K562 (cell line): ENCODE results near the gene NAA10. TPM values are rescaled to one million over a fixed set of nuclear protein-coding genes. Genes with fewer than 3 reads are reported as not detected.

Experiments
- ADNP ChIP-seq: fragments of 200-800 bp; sonication (Bioruptor generic); IDR thresholded peaks from 2 replicates; pipeline ENCODE4 v1.6.1; 2016; ENCODE audit warnings: missing genetic modification characterization, missing compliant biosample characterization
- CTBP1 ChIP-seq: fragments of 450-650 bp; IDR thresholded peaks from 2 replicates; pipeline ENCODE4 v1.6.1; 2016; ENCODE audit warnings: borderline replicate concordance
- DEAF1 ChIP-seq: fragments of 450-650 bp; formaldehyde crosslinking; IDR thresholded peaks from 2 replicates; pipeline ENCODE4 v1.4.0; 2020; ENCODE audit warnings: mild to moderate bottlenecking, moderate library complexity
- ESRRB ChIP-seq: fragments of 250-450 bp; sonication (Bioruptor Pico); IDR thresholded peaks from 2 replicates; pipeline ENCODE4 v1.5.0; 2020; ENCODE audit warnings: mild to moderate bottlenecking, moderate library complexity, borderline replicate concordance
- HBP1 ChIP-seq: fragments of 450-650 bp; formaldehyde crosslinking; IDR thresholded peaks from 2 replicates; pipeline ENCODE4 v1.4.0; 2022; ENCODE audit warnings: missing genetic modification characterization
- MLLT1 ChIP-seq, 2 experiments: fragments of 450-650 bp; IDR thresholded peaks; 2 replicates each; pipeline ENCODE4 v1.6.1; 2016
- MLX ChIP-seq, 2 experiments: fragments of 450-650 bp in 1 of 2; sonication (generic) in 1 of 2; formaldehyde crosslinking; conservative IDR thresholded peaks; 2 replicates each; pipeline versions ENCODE4 v1.4.0 to v1.8.1; 2020 to 2022; ENCODE audit warnings: mild to moderate bottlenecking in 1 of 2, missing genetic modification reagents in 1 of 2
- TAL1 ChIP-seq: fragments of 450-650 bp; IDR thresholded peaks from 2 replicates; pipeline ENCODE4 v1.6.1; 2016; ENCODE audit warnings: mild to moderate bottlenecking
- TFAP4 ChIP-seq: sonication (generic); formaldehyde crosslinking; IDR thresholded peaks from 2 replicates; pipeline ENCODE4 v1.8.0; 2022; ENCODE audit warnings: missing genetic modification reagents, mild to moderate bottlenecking, moderate library complexity, borderline replicate concordance
- THRA ChIP-seq: fragments of 450-650 bp; IDR thresholded peaks from 2 replicates; pipeline ENCODE4 v1.6.1; 2017; ENCODE audit warnings: mild to moderate bottlenecking, moderate library complexity
- ZC3H8 ChIP-seq: fragments of 450-650 bp; IDR thresholded peaks from 2 replicates; pipeline ENCODE4 v1.6.1; 2017
- ZFP36 ChIP-seq: fragments of 150-350 bp; IDR thresholded peaks from 2 replicates; pipeline ENCODE4 v1.6.1; 2018; ENCODE audit warnings: low read length, low read depth; ENCODE audit not compliant: partially characterized antibody
- ZNF184 ChIP-seq: sonication (generic); formaldehyde crosslinking; IDR thresholded peaks from 2 replicates; pipeline ENCODE4 v1.5.0; 2020; ENCODE audit warnings: missing genetic modification reagents
- ZNF592 ChIP-seq: fragments of 450-650 bp; IDR thresholded peaks from 2 replicates; pipeline ENCODE4 v1.6.1; 2017; ENCODE audit warnings: antibody characterized with exemption, mild to moderate bottlenecking
- ZNF79 ChIP-seq: fragments of 250-450 bp; sonication (Bioruptor Pico); IDR thresholded peaks from 2 replicates; pipeline ENCODE4 v1.4.0; 2020; ENCODE audit warnings: low read depth, mild to moderate bottlenecking, moderate library complexity
- polyA plus RNA-seq, 8 experiments: library from polyadenylated mRNA; depleted of rRNA in 4 of 8; stranded (reverse) in 5 of 8; unstranded in 3 of 8; fragments of >200 nt; fragmentation: Nextera tagmentation in 2 of 8; fragmentation: Illumina TruSeq in 1 of 8; extraction: Ambion mirVana in 2 of 8; extraction: Trizol in 1 of 8; gene quantifications; 2 replicates each; pipeline versions ENCODE4 v1.2.1 to v1.2.3, GENCODE V29; 2011 to 2014; ENCODE audit warnings: inconsistent platforms in 1 of 8, missing spikeins in 1 of 8
- total RNA-seq, 7 experiments: library from RNA; depleted of rRNA in 6 of 7; stranded (reverse); fragments of >200 nt in 6 of 7; fragmentation: Illumina TruSeq in 2 of 7; extraction: Trizol in 2 of 7; gene quantifications; 2 replicates each; pipeline versions ENCODE4 v1.2.1 to v1.2.3, GENCODE V29; 2011 to 2021; ENCODE audit warnings: low replicate concordance in 1 of 7

The NAA10 gene
- total and polyA plus RNA-seq, 9 of the 15 experiments (the other 6 are each of a cell fraction or from before 2014, with no cell fraction given): 11.1 to 250 (median 134) TPM

- TF ChIP-seq ZNF592: peak; percentile 75
- peak in 1 of 2 experiments; percentile 67; a peak in 2 of 4 replicates for TF ChIP-seq MLLT1 (IDR thresholded peaks at IDR 0.05)
- TF ChIP-seq HBP1: no peak
- TF ChIP-seq ADNP (tag): no peak
- 0 out of 2 replicates have a peak, but pooled peaks have one; percentile 42 for TF ChIP-seq CTBP1
- TF ChIP-seq ZFP36: no peak
- TF ChIP-seq ESRRB: no peak
- no peak for TF ChIP-seq ZNF79 (CRISPR knock-in tag)
- TF ChIP-seq DEAF1: peak; percentile 65
- TF ChIP-seq ZC3H8: no peak
- TF ChIP-seq TFAP4 (CRISPR knock-in tag): peak; percentile 63; the same call in 1 of the 2 replicates
- TF ChIP-seq ZNF184 (CRISPR knock-in tag): no peak
- no peak for TF ChIP-seq TAL1
- no peak for TF ChIP-seq MLX (CRISPR knock-in tag; conservative IDR thresholded peaks at IDR 0.05)
- no peak for TF ChIP-seq THRA
These were observed 12.4 kb upstream of the NAA10 start (continued) for GRCh38 chrX:153947009-153947769.
